ENCODE measurements around the gene PARD3.

DNA sequence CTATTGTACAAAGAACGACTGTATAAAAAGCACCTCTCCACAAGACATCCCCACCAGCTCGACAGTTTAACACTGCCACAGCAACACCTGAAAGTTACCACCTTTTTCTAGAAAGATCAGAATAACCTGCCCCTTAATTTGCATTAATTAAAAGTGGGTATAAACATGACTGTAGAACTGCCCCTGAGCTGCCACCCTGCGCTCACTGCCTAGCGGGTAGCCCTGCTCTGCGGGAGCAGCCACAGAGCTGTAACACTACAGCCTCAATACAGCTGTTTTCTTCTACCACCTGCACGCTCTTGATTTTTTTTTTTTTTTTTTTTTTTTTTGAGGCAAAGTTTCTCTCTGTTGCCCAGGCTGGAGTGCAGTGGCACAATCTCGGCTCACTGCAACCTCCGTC lies 140.9 kb downstream of the PARD3 start:
- TF ChIP-seq, protein P1, sequence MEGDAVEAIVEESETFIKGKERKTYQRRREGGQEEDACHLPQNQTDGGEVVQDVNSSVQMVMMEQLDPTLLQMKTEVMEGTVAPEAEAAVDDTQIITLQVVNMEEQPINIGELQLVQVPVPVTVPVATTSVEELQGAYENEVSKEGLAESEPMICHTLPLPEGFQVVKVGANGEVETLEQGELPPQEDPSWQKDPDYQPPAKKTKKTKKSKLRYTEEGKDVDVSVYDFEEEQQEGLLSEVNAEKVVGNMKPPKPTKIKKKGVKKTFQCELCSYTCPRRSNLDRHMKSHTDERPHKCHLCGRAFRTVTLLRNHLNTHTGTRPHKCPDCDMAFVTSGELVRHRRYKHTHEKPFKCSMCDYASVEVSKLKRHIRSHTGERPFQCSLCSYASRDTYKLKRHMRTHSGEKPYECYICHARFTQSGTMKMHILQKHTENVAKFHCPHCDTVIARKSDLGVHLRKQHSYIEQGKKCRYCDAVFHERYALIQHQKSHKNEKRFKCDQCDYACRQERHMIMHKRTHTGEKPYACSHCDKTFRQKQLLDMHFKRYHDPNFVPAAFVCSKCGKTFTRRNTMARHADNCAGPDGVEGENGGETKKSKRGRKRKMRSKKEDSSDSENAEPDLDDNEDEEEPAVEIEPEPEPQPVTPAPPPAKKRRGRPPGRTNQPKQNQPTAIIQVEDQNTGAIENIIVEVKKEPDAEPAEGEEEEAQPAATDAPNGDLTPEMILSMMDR (IDR thresholded peaks at IDR 0.05) = no peak
- no peak for TF ChIP-seq POLR2A (IDR thresholded peaks at IDR 0.05)
